Fibroblast of peridontal ligament (primary cell): Measurements from ENCODE around the gene SLC22A2.
"Not testable (repeated sequence)": the region's sequence is repeated elsewhere in the genome, so short reads cannot be mapped to it uniquely, and the experiment has no call there.

Experiments
- DNase-seq: peaks from one replicate; pipeline ENCODE4 v3.0.0-alpha.2; 2010; ENCODE audit errors: extremely low read depth

The SLC22A2 gene

DNA sequence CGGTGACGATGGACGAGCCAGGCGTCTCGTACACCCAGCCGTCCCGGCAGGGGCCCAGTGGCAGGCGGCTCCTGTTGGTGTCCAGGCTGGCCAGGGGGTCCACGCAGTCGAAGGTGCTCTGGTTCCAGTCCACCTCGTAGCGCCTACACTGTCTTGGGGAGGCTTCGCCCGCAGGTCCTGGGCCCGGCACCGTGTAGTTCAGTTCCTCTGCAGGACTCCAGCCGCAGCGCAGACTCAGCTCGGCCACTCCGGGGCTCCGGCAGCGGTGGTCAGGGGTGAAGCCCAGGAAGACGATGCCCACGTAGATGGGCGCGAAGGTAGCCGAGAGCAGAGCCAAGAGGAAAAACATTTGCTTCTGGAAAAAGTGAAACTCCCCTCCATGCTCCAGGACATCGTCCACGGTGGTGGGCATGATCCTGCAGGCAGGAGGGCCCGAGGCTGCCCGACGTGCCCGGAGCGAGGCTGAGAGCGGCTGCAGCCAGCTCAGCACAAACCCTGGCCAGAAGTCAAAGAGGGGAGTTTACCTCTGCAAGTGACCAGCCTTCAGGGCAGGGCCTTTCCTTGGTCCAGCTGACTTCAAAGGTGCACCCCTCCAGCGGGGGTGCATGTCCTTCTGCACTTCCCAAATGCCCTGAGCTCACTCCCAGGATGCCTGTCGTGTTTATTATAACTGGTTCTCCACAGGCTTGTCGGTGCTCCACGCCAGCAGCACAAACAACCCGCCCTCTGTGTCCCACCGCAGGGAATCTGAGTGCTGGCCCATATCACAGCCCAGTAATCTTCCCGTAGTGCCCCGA, at the start of gene SLC22A2:
SLC22A2 (minus strand) TSS at position 476 of the 797 bp plus-strand sequence; CDS start at position 412, 64 bp downstream.
- no peak for DNase-seq

DNA sequence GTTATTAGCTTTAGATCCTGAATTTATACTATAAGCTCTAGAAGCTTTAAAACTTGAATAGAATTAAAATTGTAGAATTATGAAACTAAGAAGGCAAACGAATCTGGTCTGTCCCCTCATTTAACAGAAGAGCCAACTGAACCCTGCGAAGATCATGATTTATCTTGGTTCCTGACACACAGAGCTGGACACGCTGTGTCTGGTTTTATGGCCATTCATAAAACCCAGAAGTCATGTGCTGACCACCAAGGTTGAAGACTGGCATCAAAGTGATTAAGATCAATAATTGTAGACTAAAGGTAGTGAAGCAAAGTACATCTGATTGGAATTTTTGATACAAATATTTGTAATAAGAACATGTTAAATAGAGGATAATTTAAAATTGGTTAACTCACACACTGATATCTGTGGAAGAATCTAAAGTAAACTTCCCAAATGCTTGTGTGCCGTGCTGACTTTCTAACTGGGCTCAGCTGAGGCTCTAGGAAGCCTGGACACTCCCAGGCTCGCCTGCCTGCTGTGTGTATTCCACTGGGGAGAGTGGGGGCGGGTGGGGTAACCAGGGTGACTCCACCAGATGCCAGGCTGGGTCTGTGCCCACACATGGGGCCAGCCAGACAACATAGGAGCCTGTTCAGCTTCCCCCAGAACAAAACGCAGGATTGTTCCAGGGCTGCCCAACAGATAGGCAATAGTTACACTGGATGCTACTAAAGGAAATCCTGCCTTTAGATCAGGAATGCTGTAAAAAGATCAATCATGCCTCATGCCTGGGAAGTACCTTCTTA, 47.5 kb upstream of the SLC22A2 start:
- no peak for DNase-seq

DNA sequence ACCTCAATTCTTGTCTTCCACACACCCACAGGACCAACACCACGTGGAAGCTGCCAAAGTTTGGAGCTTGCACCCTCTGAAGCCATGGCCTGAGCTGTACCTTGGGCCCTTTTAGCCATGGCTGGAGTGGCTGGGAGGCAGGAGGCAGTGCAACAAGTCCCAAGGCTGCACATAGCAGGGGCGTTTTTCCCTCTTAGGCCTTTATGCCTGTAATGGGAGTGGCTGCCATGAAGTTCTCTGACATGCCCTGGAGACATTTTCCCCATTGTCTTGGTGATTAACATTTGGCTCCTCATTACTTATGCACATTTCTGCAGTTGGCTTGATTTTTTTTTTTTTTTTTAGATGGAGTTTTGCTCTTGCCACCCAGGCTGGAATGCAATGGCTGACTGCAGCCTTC, 45.2 kb upstream of the SLC22A2 start:
- no peak for DNase-seq

DNA sequence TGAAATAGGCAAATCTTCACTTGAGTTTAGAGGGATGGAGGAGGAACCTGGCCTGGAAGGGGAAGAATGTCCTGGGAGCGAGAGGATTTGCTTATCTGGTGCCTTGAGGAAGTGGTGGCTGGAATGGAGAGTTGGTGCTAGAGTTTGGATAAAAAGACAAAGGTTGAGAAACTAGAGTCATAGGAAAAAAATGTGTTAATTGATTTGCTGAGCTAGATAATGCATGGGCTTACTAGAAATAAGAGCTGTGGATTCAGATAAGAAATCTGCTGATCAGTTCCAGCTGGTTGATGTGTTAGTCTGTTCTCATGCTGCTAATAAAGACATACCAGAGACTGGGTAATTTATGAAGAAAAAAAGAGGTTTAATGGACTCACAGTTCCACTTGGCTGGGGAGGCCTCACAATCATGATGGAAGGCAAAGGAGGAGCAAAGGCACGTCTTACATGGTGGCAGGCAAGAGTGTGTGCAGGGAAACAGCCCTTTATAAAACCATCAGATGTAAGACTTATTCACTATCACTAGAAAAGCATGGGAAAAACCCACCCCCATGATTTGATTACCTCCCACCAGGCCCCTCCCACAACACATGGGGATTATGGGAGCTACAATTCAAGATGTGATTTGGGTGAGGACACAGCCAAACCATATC, 43.9 kb upstream of the SLC22A2 start:
- DNase-seq = not testable (repeated sequence)

DNA sequence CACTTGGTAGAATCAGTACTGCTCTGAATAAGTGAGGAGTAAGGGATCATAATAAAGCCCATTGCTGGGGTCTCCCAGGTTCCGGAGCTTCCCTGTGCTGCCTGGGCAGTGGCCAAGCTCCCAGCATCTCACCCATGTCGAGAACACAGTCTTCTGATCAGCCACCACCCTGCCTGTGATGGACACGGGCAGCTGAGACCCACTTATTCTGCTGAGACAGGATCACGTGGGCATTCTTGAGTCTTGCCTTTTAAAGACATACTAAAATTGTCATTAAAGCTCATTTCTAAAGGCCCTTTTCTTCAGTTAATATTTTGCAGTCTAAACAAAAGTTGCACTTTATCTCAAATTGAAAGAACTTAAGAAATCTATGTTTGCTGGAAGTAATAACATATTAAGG, 42.7 kb upstream of the SLC22A2 start:
- no peak for DNase-seq

DNA sequence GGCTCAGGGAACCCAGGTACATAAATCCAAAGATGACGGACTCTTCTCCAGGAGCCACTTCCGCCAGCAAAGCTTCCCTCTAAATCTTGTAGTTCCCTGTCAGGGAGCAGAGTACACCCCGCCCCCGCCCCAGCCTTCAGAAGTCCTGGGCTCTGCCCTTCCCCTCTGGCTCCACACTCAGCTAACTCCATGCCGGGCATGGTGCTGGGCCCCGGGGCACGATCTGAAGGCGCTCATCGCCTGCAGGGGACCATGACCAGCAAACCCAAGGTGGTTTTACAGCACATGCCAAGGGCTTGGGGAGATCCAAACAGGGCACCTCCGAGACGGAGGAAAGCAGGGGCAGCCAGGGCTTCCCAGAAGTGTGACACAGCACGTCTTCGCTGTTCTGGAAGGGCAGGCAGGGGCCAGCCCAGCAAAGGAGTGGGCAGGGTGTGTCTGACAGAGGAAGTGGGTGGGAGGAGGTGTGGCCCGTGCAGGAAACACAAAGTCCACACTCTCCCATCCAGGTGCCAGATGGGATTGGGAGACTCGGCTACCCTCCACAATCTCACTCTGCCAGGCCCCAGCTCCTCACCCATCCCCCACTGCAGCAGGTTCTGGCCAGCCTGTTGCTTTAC, 41.6 kb upstream of the SLC22A2 start:
- no peak for DNase-seq

DNA sequence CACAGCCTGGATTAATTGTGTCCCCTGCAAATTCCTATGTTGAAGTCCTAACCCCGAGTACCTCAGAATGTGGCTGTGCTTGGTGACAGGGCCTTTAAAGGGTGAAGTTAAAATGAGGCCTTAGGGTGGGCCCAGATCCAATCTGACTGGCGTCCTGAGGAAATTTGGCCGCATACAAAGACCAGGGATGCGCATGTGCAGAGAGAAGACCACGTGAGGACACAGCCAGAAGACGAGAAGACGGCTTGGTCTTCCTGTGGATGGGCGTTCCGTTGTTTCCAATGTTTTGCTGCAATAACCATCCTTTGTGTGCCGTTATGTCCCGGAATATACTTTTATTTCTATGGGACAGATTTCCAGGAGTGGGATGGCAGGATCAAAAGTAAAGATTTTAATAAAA, 40.9 kb upstream of the SLC22A2 start:
- DNase-seq = no peak

DNA sequence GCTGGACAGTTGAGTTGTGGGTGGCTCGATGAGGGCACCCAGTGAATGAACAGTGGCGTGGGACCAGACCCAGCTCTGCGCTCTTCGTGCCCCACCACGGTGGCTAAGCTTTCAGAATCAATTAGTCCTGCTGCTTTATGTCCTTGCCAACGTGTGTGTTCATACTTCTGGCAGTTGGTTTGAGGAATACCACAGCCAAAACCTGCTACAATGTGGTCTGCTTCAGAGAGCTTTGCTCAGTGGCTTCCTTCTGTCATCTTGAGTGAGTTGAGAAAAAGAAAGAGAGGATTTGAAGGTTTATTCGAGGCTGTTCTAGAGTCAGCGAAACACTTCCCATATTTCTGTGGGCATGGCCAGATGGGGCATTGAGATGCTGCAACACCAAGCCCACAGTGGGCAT, 39.5 kb upstream of the SLC22A2 start:
- DNase-seq = no peak

DNA sequence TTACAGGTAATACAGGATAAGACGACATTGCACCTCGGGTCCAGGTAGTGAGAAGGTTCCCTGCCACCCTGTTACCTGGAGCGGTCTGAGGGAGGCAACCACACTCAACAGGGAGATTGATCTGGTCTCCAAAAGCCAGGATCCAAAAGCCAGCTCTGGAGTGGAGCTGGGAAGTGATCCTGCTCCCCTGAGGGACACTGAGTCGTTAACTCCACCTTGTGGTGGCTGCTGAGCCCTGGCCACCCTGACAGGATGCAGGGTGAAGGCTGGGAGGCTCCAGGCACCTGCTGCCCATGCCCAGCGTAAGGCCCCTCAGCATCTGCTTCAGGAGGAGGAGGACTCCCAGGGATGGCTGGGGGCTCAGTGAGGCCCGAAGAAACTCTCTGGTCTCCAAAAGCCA, 38.7 kb upstream of the SLC22A2 start:
- DNase-seq = no peak

DNA sequence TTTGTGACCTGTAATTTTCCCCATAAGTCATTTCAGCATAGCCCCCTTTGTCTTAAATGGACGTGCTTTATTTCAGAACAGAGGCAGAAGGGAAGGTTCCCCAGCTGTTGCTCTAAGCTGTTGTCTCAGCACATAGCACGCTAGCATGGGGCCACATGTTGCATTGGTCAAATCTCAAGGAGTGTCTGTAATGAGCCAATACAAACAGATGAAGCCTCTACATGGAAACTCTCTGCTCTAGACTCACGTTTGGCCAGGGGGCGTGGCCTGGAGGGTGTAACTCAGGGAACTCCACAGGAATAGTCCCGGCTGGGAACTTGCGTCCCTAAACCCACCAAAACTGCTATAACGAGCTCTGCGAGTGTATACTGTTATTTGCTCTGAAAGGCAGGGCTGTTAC, 35.2 kb upstream of the SLC22A2 start:
- no peak for DNase-seq

DNA sequence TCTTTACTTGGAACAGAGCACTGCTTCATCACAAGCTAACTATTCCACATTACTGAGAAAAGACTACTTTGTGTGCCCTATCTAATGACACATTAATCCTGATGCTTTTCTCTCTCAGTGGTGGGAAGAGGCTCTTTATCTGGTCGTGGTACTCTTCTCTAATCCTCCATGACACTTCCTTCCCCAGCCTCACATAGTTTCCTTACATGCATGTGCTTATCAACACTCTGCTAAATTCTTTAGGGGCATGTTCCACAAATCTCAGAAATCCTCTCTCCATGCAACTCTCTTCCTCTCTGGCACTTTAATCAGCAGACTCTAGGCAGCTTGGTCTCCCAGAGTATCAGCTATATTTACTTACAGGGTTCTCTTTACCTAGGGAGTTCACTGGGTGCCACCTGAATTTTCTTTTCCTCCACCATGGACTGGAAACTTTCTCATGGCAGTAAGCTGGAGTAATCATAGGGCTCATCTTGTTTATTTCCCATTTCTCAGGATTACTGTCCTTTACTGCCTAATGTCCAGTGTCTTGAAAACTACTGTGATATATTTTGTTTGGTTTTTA, 27.0 kb upstream of the SLC22A2 start:
- no peak for DNase-seq

DNA sequence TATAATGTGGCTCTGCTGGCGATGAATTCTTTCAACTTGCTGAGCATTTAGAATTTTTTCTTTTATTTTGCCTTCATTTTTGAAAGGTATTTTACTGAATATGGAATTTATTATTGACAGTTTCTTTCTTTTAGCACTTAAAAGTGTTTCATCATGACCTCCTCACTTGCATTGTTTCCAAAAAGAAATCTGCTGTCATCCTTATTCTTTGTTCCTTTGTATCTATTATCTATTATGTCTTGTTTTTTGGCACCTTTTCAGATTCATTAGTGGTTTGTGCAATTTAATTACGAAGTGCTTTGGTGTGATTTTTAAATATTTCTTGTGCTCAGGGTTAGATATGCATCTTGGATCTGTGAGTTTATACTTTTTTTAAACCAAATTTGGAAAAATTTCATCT, 26.0 kb upstream of the SLC22A2 start:
- no peak for DNase-seq

DNA sequence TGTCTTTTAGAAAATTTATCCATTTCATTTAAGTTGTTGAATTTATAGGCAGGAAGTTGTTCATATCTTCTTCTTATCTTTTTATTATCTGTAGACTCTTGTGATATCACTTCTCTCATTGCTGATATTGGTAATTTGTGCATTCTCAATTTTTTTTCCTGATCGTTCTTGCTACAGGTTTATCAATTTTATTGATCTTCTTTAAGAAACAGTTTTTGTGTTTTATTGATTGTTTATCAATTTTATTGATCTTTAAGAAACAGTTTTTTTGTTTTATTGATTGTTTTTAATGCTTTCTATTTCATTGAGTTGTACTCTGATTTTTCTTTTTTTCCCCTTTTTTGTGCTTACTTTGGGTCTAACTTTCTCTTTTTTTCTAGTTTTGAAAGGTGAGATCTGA, 23.8 kb upstream of the SLC22A2 start:
- no peak for DNase-seq

DNA sequence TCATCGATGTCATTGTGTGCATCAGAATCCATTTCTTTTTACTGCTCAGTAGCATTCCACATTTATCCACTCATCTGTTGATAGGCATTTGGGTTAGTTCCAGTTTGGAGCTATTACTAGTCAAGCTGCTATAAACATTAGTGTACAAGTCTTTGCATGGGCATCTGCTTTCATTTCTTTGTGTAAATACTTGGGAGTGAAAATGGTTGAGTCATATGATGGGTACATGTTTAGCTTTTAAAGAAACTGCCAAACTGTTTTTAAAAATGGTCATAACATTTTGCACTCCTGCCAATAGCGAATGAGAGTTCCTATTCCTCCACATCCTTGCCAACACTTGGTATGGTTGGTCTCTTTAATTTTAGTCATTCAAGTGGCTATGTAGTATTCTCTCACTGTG, 21.2 kb upstream of the SLC22A2 start:
- DNase-seq = no peak

DNA sequence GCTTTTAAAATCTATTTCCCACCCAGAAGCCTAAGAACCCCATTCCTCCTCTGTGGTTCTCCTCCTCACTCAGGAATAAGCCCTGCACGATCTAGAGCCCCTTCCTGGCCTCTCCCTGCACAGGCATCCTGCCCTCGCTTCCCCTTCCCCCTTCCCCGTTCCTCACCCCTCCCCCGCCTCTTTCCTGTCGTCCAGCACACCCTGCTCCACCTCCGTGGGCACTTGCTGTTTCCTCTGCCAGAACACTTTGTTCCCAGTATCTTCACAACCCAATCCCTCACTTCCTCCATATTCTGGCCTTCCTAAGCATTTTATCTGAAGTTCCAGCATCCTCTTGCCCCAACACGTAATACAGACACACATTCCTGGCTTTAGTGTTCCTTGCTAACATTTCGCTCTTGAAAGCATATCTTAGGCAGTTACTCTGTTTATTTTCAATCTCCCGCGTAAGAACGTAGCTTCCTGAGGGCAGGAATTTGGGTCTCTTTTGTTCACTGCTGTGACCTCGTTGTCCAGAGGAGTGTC, 20.2 kb upstream of the SLC22A2 start:
- no peak for DNase-seq

DNA sequence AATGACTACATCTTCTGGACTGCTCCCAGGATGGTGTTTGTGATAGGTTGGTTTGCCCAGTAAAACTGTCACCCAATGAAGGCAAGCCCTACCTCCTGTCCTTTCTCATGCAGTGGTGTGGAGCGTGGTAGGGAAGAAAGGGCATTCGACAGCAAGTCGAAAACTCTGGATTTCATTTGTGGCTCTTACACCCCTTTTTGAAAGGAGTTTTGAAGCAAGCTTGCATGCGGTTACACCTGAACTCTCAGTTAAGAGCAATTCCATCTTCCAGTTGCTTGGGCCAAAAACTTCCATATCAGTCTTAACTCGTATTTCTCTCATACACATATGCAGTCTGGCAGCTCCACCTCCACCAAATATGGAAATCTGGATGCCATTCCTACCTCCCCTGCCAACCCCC, 19.7 kb upstream of the SLC22A2 start:
- no peak for DNase-seq

DNA sequence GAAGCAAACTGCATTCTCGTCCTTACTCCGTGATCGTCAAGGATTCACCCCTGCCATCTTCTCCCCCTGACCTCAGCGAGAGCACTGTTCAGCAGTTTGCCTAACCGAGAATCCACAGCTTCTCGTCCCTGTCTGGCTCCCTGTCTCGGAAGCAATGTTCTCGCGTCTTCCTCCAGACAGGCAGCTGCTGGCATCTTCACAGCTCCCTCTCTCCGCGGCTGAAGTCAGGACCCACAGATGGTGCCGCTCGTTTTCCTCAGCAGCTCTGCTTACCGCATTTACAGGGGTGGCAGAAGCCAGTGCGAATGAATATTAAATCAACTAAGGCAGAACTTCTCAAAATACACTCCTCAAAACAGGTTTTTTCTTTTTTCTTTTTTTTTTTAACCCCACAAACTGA, 18.9 kb upstream of the SLC22A2 start:
- DNase-seq = no peak

DNA sequence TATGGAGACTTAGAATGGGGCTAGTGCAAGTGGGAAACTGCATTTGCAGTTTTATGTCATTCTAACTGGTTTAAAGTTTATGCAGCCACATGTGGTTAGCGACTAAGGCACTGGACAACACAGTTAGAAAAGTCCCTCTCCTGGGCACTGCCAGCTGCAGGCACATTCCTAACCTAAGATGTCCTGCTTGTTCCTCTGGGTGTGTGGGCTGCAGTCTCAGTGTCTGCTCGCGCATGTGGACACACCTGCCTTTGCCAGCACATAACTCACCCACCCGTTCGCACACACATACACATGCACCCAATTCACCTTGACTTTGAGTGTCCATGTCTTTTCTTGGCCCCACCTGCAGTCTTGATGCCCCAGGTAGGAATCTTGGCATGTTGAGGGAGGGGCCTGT, 18.5 kb upstream of the SLC22A2 start:
- no peak for DNase-seq

DNA sequence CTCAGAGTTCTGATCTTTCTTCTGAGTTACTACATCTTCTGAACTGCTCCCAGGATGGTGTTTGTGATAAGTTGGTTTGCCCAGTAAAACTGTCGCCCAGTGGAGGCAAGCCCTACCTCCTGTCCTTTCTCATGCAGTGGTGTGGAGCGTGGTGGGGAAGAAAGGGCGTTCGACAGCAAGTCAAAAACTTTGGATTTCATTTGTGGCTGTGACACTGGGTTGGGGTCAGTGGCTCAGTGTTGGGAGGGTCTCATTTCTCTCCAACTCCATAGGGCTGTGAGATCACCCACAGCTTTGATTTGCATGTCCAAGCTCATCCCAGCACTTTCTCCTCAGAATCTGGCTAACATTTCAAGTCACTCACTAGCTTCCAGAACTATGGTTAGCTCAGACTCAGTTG, 17.5 kb upstream of the SLC22A2 start:
- no peak for DNase-seq

DNA sequence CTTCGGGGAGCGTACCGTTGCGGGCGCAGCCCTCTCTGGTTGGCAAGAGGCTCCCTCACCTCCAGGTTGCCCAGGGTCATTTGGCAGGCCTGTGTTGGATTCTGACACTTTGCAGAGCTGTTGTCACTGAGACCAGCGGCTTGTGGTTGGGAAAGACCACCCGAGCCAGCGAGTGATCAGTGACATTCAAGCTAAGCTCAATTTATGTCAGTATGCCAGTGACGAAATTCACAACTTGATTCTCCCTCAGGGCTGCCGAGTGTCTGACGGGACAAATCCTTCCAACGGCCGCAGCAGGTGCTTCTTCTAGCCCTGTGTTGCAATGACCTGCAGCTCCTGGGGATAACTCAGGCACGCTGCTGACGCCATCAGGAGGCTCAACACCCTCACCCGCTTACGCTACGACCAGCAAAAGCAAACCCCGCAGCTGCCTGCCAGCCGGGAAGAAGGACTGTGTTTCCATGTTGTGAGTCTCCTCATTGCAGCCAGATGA, 16.9 kb upstream of the SLC22A2 start:
- no peak for DNase-seq

DNA sequence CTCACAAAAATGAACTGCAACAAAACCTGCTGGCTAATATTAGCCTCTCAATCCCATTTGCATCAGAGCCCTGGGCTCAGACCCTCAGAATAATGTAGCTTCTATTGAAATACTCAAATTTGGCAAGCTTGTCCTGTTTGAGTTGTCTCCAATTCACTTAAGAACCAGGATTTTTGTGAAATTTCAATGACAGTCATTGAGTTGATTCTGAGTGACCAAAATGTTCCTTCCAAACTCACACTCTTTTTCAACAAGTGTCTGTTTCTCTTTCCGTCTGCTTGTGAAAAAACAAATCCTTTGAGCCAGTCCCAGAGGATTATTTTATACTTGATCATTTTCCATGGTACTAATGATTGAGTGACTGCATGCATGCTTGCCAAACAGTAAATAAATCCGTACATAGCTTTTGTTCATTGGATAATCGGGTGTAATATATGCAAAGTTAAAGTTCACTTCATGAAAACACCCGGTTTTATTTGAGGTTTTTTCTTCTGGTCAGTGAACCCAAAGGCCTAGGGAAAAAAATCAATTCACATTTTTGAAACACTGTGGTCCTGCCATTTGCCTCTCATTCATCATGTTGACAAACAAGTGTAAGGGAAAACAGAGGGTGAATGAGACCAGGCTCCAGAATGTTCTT, 16.4 kb upstream of the SLC22A2 start:
- no peak for DNase-seq
